Ovary (tissue), 9 donors: ENCODE results near the gene CDIP1. TPM values are rescaled to one million over a fixed set of nuclear protein-coding genes. Genes with fewer than 3 reads are reported as not detected.

Experiments used
- DNase-seq, 5 donors: peaks; one replicate each; pipeline ENCODE4 v3.0.0-alpha.2; 2019 to 2020
- H3K27ac ChIP-seq, 2 donors: fragments of 200-600 bp; one replicate each; pipeline versions ENCODE4 v1.5.1 to v1.8.0; 2019 to 2022
- H3K27me3 ChIP-seq: fragments of 200-600 bp; one replicate; pipeline ENCODE4 v1.8.0; 2022
- H3K36me3 ChIP-seq: fragments of 200-600 bp; sonication (generic); one replicate; pipeline ENCODE4 v1.5.1; 2019
- H3K4me1 ChIP-seq: one replicate; pipeline ENCODE4 v1.8.1; 2013; ENCODE audit warnings: mild to moderate bottlenecking, moderate library complexity; ENCODE audit not compliant: insufficient read depth
- H3K4me3 ChIP-seq: fragments of 200-600 bp; sonication (generic); one replicate; pipeline ENCODE4 v1.5.1; 2017
- H3K9me3 ChIP-seq, 2 donors: fragments of 200-600 bp in 1 of 2; sonication (generic) in 1 of 2; one replicate each; pipeline versions ENCODE4 v1.5.1 to v1.8.1; 2013 to 2019; ENCODE audit warnings: mild to moderate bottlenecking in 1 of 2, moderate library complexity in 1 of 2
- CTCF ChIP-seq, 3 donors: fragments of 450-650 bp in 2 of 3; fragments of 200-600 bp in 1 of 3; IDR thresholded peaks; one replicate each; pipeline versions ENCODE4 v1.5.1 to v1.8.0; 2016 to 2022; ENCODE audit warnings: antibody characterized with exemption in 3 of 3, mild to moderate bottlenecking in 1 of 3
- EP300 ChIP-seq: sonication (generic); formaldehyde crosslinking; IDR thresholded peaks from one replicate; pipeline ENCODE4 v1.6.1; 2017; ENCODE audit warnings: antibody characterized with exemption
- POLR2A ChIP-seq: fragments of 450-650 bp; IDR thresholded peaks from one replicate; pipeline ENCODE4 v1.6.1; 2017; ENCODE audit warnings: antibody characterized with exemption, mild to moderate bottlenecking, moderate library complexity
- WGBS, 3 donors: extraction: QIAGEN DNeasy Blood & Tissue Kit in 1 of 3; methylation state at CpG; one replicate each; pipeline versions ENCODE4 v1.1.5 to v1.1.7; 2013 to 2017; 5-methylcytosine and 5-hydroxymethylcytosine counted together
- intact Hi-C, 4 donors: fragments of 100-400 bp; cut with DNase I; formaldehyde crosslinking; loops; one replicate each; pipeline versions ENCODE4 v1.11.0 to v1.15.1; 2022 to 2023
- polyA plus RNA-seq, 2 donors: library from polyadenylated mRNA; stranded (reverse); fragments of 200-250 nt in 1 of 2; fragments of 350-450 nt in 1 of 2; fragmentation: Illumina TruSeq in 1 of 2; extraction: RNeasy Lipid Tissue Mini Kit (QIAGEN cat#74804) in 1 of 2; gene quantifications; one replicate each; pipeline ENCODE4 v1.2.3, GENCODE V29; 2013 to 2014
- total RNA-seq, 7 donors: library from RNA; depleted of rRNA in 2 of 7; stranded (reverse); fragments of >200 nt in 2 of 7; fragmentation: NEBNext Ultra II Directional in 3 of 7; extraction: Animal tissue kit (Norgen Biotek cat#: 25700) in 3 of 7; gene quantifications; one replicate each; pipeline versions ENCODE4 v1.1.0 to v1.2.4, GENCODE V29; 2016 to 2023
- donor health status: DM: no; HTN: no; CAD: no; lungs with moderate emphysema.
- donor health status: DM: no; HTN: no; CAD: no.
- donor health status: Bipolar disorder and iron deficiency.
- donor health status: DM: yes; HTN: yes; CAD: no.
- donor health status: DM: no; HTN: no; CAD: no.
- donor health status: DM: yes; HTN: yes; CAD: no.

The CDIP1 gene
- total and polyA plus RNA-seq, 9 donors: 14.6 to 55.1 (median 32.6) TPM

GRCh38 chr16:4488499-4488967 lies 50.0 kb downstream of the CDIP1 start:
- no peak for DNase-seq
- Histone ChIP-seq H3K27ac (no peak overlapping the region), H3K36me3 (no peaks in the 10 kb centered on the region), H3K27me3 (no peaks in the 10 kb centered on the region), H3K4me3 (no peak overlapping the region), H3K4me1 (no peaks in the 10 kb centered on the region), H3K9me3 (no peaks in the 10 kb centered on the region)
- WGBS, 3 donors: 75 to 94% (median 84%) methylated on average over 1 of the region's 1 CpG
- no peak for TF ChIP-seq POLR2A
- TF ChIP-seq CTCF (IDR thresholded peaks at IDR 0.05): no peak
- TF ChIP-seq EP300: no peak
- intact Hi-C loops: loop anchor here in 1 of 4 donors (5.0 kb wide), 1 partner anchor 1326 kb away; no protein-coding TSS in a partner anchor

GRCh38 chr16:4487955-4488498 lies 50.5 kb downstream of the CDIP1 start:
- no peak for DNase-seq
- H3K27me3 ChIP-seq: no peaks in the 10 kb centered on the region
- H3K4me1 ChIP-seq: no peaks in the 10 kb centered on the region
- H3K36me3 ChIP-seq: no peaks in the 10 kb centered on the region
- H3K9me3 ChIP-seq: no peaks in the 10 kb centered on the region
- intact Hi-C loops: loop anchor here in 1 of 4 donors (5.0 kb wide), 1 partner anchor 1326 kb away; no protein-coding TSS in a partner anchor
- no peak overlapping the region for H3K27ac ChIP-seq
- WGBS, 3 donors: 67 to 77% (median 75%) methylated on average over 5 of the region's 5 CpGs
- H3K4me3 ChIP-seq: no peak overlapping the region
- TF ChIP-seq CTCF (IDR thresholded peaks at IDR 0.05): no peak

GRCh38 chr16:4486126-4486893 lies 52.3 kb downstream of the CDIP1 start:
- Histone ChIP-seq H3K9me3 (no peaks in the 10 kb centered on the region), H3K27ac (no peak overlapping the region), H3K27me3 (no peaks in the 10 kb centered on the region), H3K36me3 (no peaks in the 10 kb centered on the region), H3K4me1 (no peaks in the 10 kb centered on the region), H3K4me3 (no peak overlapping the region)
- 94 to 96% (median 94%) methylated on average over 3 of the region's 3 CpGs for whole genome bisulfite sequencing, 3 donors
- intact Hi-C loops: loop anchor here in 1 of 4 donors (5.0 kb wide), 1 partner anchor 1324 kb away; no protein-coding TSS in a partner anchor
- TF ChIP-seq EP300: no peak
- no peak for TF ChIP-seq POLR2A
- no peak for TF ChIP-seq CTCF (IDR thresholded peaks at IDR 0.05)
- no peak for DNase-seq

- Histone ChIP-seq H3K4me3 (no peak overlapping the region), H3K4me1 (no peaks in the 10 kb centered on the region), H3K27ac (no peak overlapping the region), H3K9me3 (no peaks in the 10 kb centered on the region), H3K36me3 (no peaks in the 10 kb centered on the region), H3K27me3 (no peaks in the 10 kb centered on the region)
- intact Hi-C loops: no loop called here
- TF ChIP-seq CTCF (IDR thresholded peaks at IDR 0.05): no peak
- TF ChIP-seq EP300: no peak
- TF ChIP-seq POLR2A: no peak
- 81 to 87% (median 83%) methylated on average over 1 of the region's 1 CpG for WGBS, 3 donors
- DNase-seq: no peak
Observed at GRCh38 chr16:4481963-4482362, 56.6 kb downstream of the CDIP1 start.
